Loucy (cell line): ENCODE results near the gene SMC1B.

Experiments used
- CTCF ChIP-seq: fragments of 200-600 bp; sonication (generic); conservative IDR thresholded peaks from 2 replicates; pipeline ENCODE4 v1.5.1; 2014; ENCODE audit warnings: mild to moderate bottlenecking, antibody characterized with exemption, low read length
- EZH2phosphoT487 ChIP-seq: fragments of 200-600 bp; IDR thresholded peaks from 2 replicates; pipeline ENCODE4 v1.6.1; 2018; ENCODE audit warnings: antibody characterized with exemption, mild to moderate bottlenecking, moderate library complexity, borderline replicate concordance

GRCh38 chr22:45321827-45322226 is 91.6 kb downstream of the SMC1B start:
- no peak for TF ChIP-seq CTCF
- TF ChIP-seq EZH2phosphoT487, result no peak
